Left lung (tissue), 10 donors: Measurements from ENCODE around the gene MMP25. TPM values are rescaled to one million over a fixed set of nuclear protein-coding genes. Genes with fewer than 3 reads are reported as not detected.
A peak's percentile ranks its signal among the peaks of the same experiment; 100 is the strongest.
"Not testable (repeated sequence)": the region's sequence is repeated elsewhere in the genome, so short reads cannot be mapped to it uniquely, and the experiment has no call there.

Experiments
- ATAC-seq: fragments of 200-7000 bp; cut with Tn5 transposase; one replicate; pipeline ENCODE4 v1.9.1; 2020; ENCODE audit warnings: moderate library complexity
- DNase-seq, 4 donors: peaks; one replicate each; pipeline ENCODE4 v3.0.0-alpha.2; 2013 to 2020
- H3K27ac ChIP-seq, 2 donors: fragments of 200-600 bp; sonication (generic) in 1 of 2; one replicate each; pipeline versions ENCODE4 v1.5.0 to v1.8.0; 2020 to 2021
- H3K27me3 ChIP-seq, 2 donors: fragments of 200-600 bp; sonication (generic) in 1 of 2; one replicate each; pipeline versions ENCODE4 v1.5.0 to v1.8.0; 2020 to 2021
- H3K36me3 ChIP-seq, 2 donors: fragments of 200-600 bp; sonication (generic) in 1 of 2; one replicate each; pipeline versions ENCODE4 v1.5.0 to v1.8.0; 2020 to 2021
- H3K4me1 ChIP-seq, 2 donors: fragments of 200-600 bp; one replicate each; pipeline ENCODE4 v1.8.0; 2021
- H3K4me3 ChIP-seq, 2 donors: fragments of 200-600 bp; sonication (generic) in 1 of 2; one replicate each; pipeline versions ENCODE4 v1.5.0 to v1.8.0; 2020 to 2021; ENCODE audit warnings: mild to moderate bottlenecking in 1 of 2
- H3K9me3 ChIP-seq, 2 donors: fragments of 200-600 bp; sonication (generic) in 1 of 2; one replicate each; pipeline versions ENCODE4 v1.5.0 to v1.8.0; 2020 to 2021
- CTCF ChIP-seq, 2 donors: fragments of 200-600 bp; sonication (generic) in 1 of 2; IDR thresholded peaks; one replicate each; pipeline versions ENCODE4 v1.5.0 to v1.8.0; 2021; ENCODE audit warnings: antibody characterized with exemption in 2 of 2
- intact Hi-C, 2 donors: fragments of 100-400 bp; cut with DNase I; formaldehyde crosslinking; loops; one replicate each; pipeline versions ENCODE4 v1.11.2 to v1.14.2; 2022
- polyA plus RNA-seq, 6 donors: library from polyadenylated mRNA; unstranded; fragments of 120-200 nt; gene quantifications; one replicate each; pipeline ENCODE4 v1.2.1, GENCODE V29; 2013; ENCODE audit not compliant: insufficient read length in 6 of 6
- total RNA-seq, 2 donors: library from RNA; stranded (reverse); fragmentation: NEBNext Ultra II Directional; extraction: Animal tissue kit (Norgen Biotek cat#: 25700); gene quantifications; one replicate each; pipeline ENCODE4 v1.2.1, GENCODE V29; 2021
- donor health status: DM: no; HTN: yes; CAD: no.
- donor health status: DM: no; HTN: no; CAD: no.

The MMP25 gene
- total and polyA plus RNA-seq, 8 donors, result 1.8 to 91.9 (median 2.4) TPM

GRCh38 chr16:3075523-3075915 is 29.2 kb downstream of the MMP25 start:
- DNase-seq, result peak in 2 of 4 donors; percentile 65
- intact Hi-C loops, result no loop called here

GRCh38 chr16:3075946-3076345 is 29.6 kb downstream of the MMP25 start:
- H3K4me3 ChIP-seq, ATAC-seq, H3K27me3 ChIP-seq, intact Hi-C loops, DNase-seq, H3K9me3 ChIP-seq, H3K36me3 ChIP-seq: not testable (repeated sequence)
- Histone ChIP-seq H3K4me1 (peaks cover 0 to 21% of the 10 kb centered on the region in 2 donors), H3K27ac (peak overlapping the region in 1 of 2 donors; percentile 43)

More at GRCh38 chr16:3075523-3075915, 29.2 kb downstream of the MMP25 start:
- no peaks in the 10 kb centered on the region for H3K27me3 ChIP-seq
- peaks cover 0 to 3% of the 10 kb centered on the region in 2 donors for H3K36me3 ChIP-seq
- H3K4me3 ChIP-seq, result no peak overlapping the region
- H3K9me3 ChIP-seq, result no peaks in the 10 kb centered on the region
- ATAC-seq, result no peak
- H3K27ac ChIP-seq, result peak overlapping the region in 1 of 2 donors; percentile 61
- no peak for TF ChIP-seq CTCF (IDR thresholded peaks at IDR 0.05)
- peaks cover 0 to 21% of the 10 kb centered on the region in 2 donors for H3K4me1 ChIP-seq

GRCh38 chr16:3076577-3076976 is 30.2 kb downstream of the MMP25 start:
- Histone ChIP-seq H3K36me3 (peaks cover 0 to 3% of the 10 kb centered on the region in 2 donors), H3K27ac (peak overlapping the region in 1 of 2 donors; percentile 43), H3K9me3 (no peaks in the 10 kb centered on the region), H3K4me1 (peaks cover 0 to 21% of the 10 kb centered on the region in 2 donors), H3K27me3 (no peaks in the 10 kb centered on the region), H3K4me3 (no peak overlapping the region)
- ATAC-seq (no peak), DNase-seq (no peak)
- intact Hi-C loops, result no loop called here
- TF ChIP-seq CTCF (IDR thresholded peaks at IDR 0.05), result no peak

GRCh38 chr16:3080024-3080423 is 33.7 kb downstream of the MMP25 start:
- intact Hi-C loops, result no loop called here

GRCh38 chr16:3081957-3082356 is 35.6 kb downstream of the MMP25 start:
- not testable (repeated sequence) for H3K4me3 ChIP-seq

More at GRCh38 chr16:3080024-3080423, 33.7 kb downstream of the MMP25 start:
- TF ChIP-seq CTCF (IDR thresholded peaks at IDR 0.05), result no peak
- Histone ChIP-seq H3K4me1 (peaks cover 0 to 8% of the 10 kb centered on the region in 2 donors), H3K27me3 (no peaks in the 10 kb centered on the region), H3K36me3 (peaks cover 0 to 3% of the 10 kb centered on the region in 2 donors), H3K9me3 (no peaks in the 10 kb centered on the region), H3K27ac (no peak overlapping the region), H3K4me3 (no peak overlapping the region)
- DNase-seq, result peak in 1 of 4 donors; percentile 53
- ATAC-seq, result no peak

GRCh38 chr16:3083408-3083807 is 37.0 kb downstream of the MMP25 start:
- DNase-seq, H3K27ac ChIP-seq, ATAC-seq, H3K4me3 ChIP-seq, H3K27me3 ChIP-seq, intact Hi-C loops, H3K9me3 ChIP-seq, H3K36me3 ChIP-seq: not testable (repeated sequence)
- peaks cover 7 to 35% of the 10 kb centered on the region in 2 donors for H3K4me1 ChIP-seq

More at GRCh38 chr16:3081957-3082356, 35.6 kb downstream of the MMP25 start:
- H3K27ac ChIP-seq, H3K9me3 ChIP-seq, H3K27me3 ChIP-seq, ATAC-seq, DNase-seq, H3K36me3 ChIP-seq, intact Hi-C loops: not testable (repeated sequence)
- peaks cover 0 to 22% of the 10 kb centered on the region in 2 donors for H3K4me1 ChIP-seq

GRCh38 chr16:3084491-3084890 is 38.1 kb downstream of the MMP25 start:
- no peaks in the 10 kb centered on the region for H3K27me3 ChIP-seq
- no peak overlapping the region for H3K27ac ChIP-seq
- H3K4me3 ChIP-seq, result no peak overlapping the region
- no peaks in the 10 kb centered on the region for H3K36me3 ChIP-seq
- intact Hi-C loops, result no loop called here
- H3K4me1 ChIP-seq, result peaks cover 7 to 35% of the 10 kb centered on the region in 2 donors
- H3K9me3 ChIP-seq, result no peaks in the 10 kb centered on the region
- ATAC-seq (no peak), DNase-seq (no peak)
- no peak for TF ChIP-seq CTCF (IDR thresholded peaks at IDR 0.05)
